PC-3 (cell line): ENCODE results near the gene KRTAP5-10. TPM values are rescaled to one million over a fixed set of nuclear protein-coding genes. Genes with fewer than 3 reads are reported as not detected.
A peak's percentile ranks its signal among the peaks of the same experiment; 100 is the strongest.
"Not testable (repeated sequence)": the region's sequence is repeated elsewhere in the genome, so short reads cannot be mapped to it uniquely, and the experiment has no call there.

Source experiments
- ATAC-seq: fragments of 200-7000 bp; cut with Tn5 transposase; 2 replicates; pipeline ENCODE4 v1.9.1; 2020; ENCODE audit warnings: mild to moderate bottlenecking, moderate library complexity
- BruUV-seq: library from RNA; stranded (reverse); fragments of 400-500 nt; replicated peaks from 2 replicates; lab custom pipeline; 2021; lab: Mats Ljungman, UMichigan
- CTCF ChIA-PET: fragments of 300-600 bp; sonication (Branson Sonifier 250); formaldehyde crosslinking; loops from one replicate; lab custom pipeline; 2022; ENCODE audit warnings: antibody characterized with exemption; lab: Charles Lee
- POLR2A ChIA-PET: fragments of 300-600 bp; sonication (Branson Sonifier 250); formaldehyde crosslinking; loops from one replicate; lab custom pipeline; 2022; ENCODE audit warnings: antibody characterized with exemption; ENCODE audit not compliant: unreplicated experiment; lab: Charles Lee
- DNase-seq: peaks from one replicate; pipeline ENCODE4 v3.0.0-alpha.2; 2015
- H2AFZ ChIP-seq: fragments of 300-600 bp; sonication (generic); 2 replicates; pipeline ENCODE4 v1.6.0; 2016; ENCODE audit warnings: antibody characterized with exemption, low read length
- H3F3A ChIP-seq: fragments of 300-600 bp; sonication (generic); one replicate; pipeline ENCODE4 v1.6.0; 2017; ENCODE audit warnings: antibody characterized with exemption, low read length, control low read depth, mild to moderate bottlenecking; ENCODE audit not compliant: unreplicated experiment
- H3K27ac ChIP-seq: fragments of 300-600 bp; sonication (generic); 2 replicates; pipeline ENCODE4 v1.5.1; 2016; ENCODE audit warnings: mild to moderate bottlenecking, low read length
- H3K27me3 ChIP-seq: fragments of 300-600 bp; sonication (generic); 2 replicates; pipeline ENCODE4 v1.6.1; 2016; ENCODE audit warnings: low read length, mixed read lengths
- H3K36me3 ChIP-seq: fragments of 300-600 bp; sonication (generic); 2 replicates; pipeline ENCODE4 v1.6.1; 2016; ENCODE audit warnings: low read depth, mixed run types, low read length, mixed read lengths
- H3K4me1 ChIP-seq: fragments of 300-600 bp; sonication (generic); 2 replicates; pipeline ENCODE4 v1.5.1; 2016; ENCODE audit warnings: low read length; ENCODE audit not compliant: insufficient read depth
- H3K4me2 ChIP-seq: fragments of 300-600 bp; sonication (generic); 2 replicates; pipeline ENCODE4 v1.6.0; 2016; ENCODE audit warnings: low read length
- H3K4me3 ChIP-seq: fragments of 300-600 bp; sonication (generic); 2 replicates; pipeline ENCODE4 v1.5.1; 2016; ENCODE audit warnings: mild to moderate bottlenecking, low read length, mixed read lengths
- H3K79me2 ChIP-seq: fragments of 300-600 bp; sonication (generic); 2 replicates; pipeline ENCODE4 v1.6.1; 2017; ENCODE audit warnings: low read length, mixed read lengths
- H3K9ac ChIP-seq: fragments of 300-600 bp; sonication (generic); 2 replicates; pipeline ENCODE4 v1.6.0; 2016; ENCODE audit warnings: mild to moderate bottlenecking, low read length
- H3K9me2 ChIP-seq: fragments of 300-600 bp; sonication (generic); replicated peaks from 2 replicates; pipeline ENCODE4 v1.6.1; 2016; ENCODE audit warnings: mixed run types, low read length, mixed read lengths
- H3K9me3 ChIP-seq: fragments of 300-600 bp; sonication (generic); 2 replicates; pipeline ENCODE4 v1.6.1; 2016; ENCODE audit warnings: low read length, mixed read lengths
- H4K20me1 ChIP-seq: fragments of 300-600 bp; sonication (generic); 2 replicates; pipeline ENCODE4 v1.6.1; 2016; ENCODE audit warnings: low read length, mixed read lengths
- EZH2 ChIP-seq: fragments of 300-600 bp; sonication (generic); IDR thresholded peaks from one replicate; pipeline ENCODE4 v1.6.1; 2017; ENCODE audit warnings: antibody characterized with exemption, mild to moderate bottlenecking, low read length; ENCODE audit not compliant: unreplicated experiment
- EZH2phosphoT487 ChIP-seq: fragments of 300-600 bp; sonication (generic); IDR thresholded peaks from 2 replicates; pipeline ENCODE4 v1.6.1; 2018; ENCODE audit warnings: mild to moderate bottlenecking, antibody characterized with exemption, low read length, borderline replicate concordance
- intact Hi-C: fragments of 100-400 bp; cut with micrococcal nuclease; formaldehyde crosslinking; loops from 2 replicates; pipeline ENCODE4 v1.9.0; 2023
- total RNA-seq: library from RNA; depleted of rRNA; stranded (reverse); fragments of >200 nt; gene quantifications from 2 replicates; pipeline ENCODE4 v1.2.3, GENCODE V29; 2014
- TF ChIP-seq, protein P1 (sequence below): fragments of 300-600 bp; sonication (generic); conservative IDR thresholded peaks from 2 replicates; pipeline ENCODE4 v1.5.1; 2017; ENCODE audit warnings: antibody characterized with exemption, low read depth, mild to moderate bottlenecking, low read length

Gene KRTAP5-10
- total RNA-seq, 1 experiment from 2014 or later = not detected

DNA sequence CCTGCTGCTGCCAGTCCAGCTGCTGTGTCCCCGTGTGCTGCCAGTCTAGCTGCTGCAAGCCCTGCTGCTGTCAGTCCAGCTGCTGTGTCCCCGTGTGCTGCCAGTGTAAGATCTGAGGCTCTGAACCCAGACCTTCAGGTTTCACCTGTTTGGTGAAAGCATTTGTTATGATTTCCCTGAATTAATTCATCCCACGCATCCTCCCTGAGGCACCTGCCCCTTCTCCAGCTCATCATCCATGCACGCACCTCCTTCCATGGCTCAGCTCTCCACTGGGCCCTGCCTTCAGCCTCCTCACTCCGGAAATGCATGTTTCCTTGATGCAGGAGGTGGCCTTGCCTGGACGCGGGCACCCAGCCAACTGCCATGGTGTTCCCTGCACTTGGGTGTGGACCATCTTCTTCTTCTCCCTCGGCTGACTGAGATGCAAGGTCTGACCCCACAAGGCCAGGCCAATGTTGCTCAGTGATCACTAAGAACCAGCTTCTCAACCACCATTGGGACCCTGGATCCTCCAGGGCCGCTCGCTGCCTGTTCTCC lies 788 bp downstream of the KRTAP5-10 start:
- Histone ChIP-seq H4K20me1 (no peaks in the 10 kb centered on the region), H3K9me3 (no peaks in the 10 kb centered on the region), H3K4me2 (no peak overlapping the region), H3K79me2 (no peaks in the 10 kb centered on the region), H3K9me2 (no peaks in the 10 kb centered on the region), H3K4me1 (peaks cover 28% of the 10 kb centered on the region), H3F3A (no peaks in the 10 kb centered on the region), H3K4me3 (no peak overlapping the region), H3K27ac (no peak overlapping the region), H3K27me3 (no peaks in the 10 kb centered on the region), H3K9ac (no peak overlapping the region), H2AFZ (no peak overlapping the region), H3K36me3 (no peaks in the 10 kb centered on the region)
- intact Hi-C loops = no loop called here
- BruUV-seq = no TSS peak
- POLR2A ChIA-PET = no interaction called here
- TF ChIP-seq EZH2 = no peak
- TF ChIP-seq, protein P1, sequence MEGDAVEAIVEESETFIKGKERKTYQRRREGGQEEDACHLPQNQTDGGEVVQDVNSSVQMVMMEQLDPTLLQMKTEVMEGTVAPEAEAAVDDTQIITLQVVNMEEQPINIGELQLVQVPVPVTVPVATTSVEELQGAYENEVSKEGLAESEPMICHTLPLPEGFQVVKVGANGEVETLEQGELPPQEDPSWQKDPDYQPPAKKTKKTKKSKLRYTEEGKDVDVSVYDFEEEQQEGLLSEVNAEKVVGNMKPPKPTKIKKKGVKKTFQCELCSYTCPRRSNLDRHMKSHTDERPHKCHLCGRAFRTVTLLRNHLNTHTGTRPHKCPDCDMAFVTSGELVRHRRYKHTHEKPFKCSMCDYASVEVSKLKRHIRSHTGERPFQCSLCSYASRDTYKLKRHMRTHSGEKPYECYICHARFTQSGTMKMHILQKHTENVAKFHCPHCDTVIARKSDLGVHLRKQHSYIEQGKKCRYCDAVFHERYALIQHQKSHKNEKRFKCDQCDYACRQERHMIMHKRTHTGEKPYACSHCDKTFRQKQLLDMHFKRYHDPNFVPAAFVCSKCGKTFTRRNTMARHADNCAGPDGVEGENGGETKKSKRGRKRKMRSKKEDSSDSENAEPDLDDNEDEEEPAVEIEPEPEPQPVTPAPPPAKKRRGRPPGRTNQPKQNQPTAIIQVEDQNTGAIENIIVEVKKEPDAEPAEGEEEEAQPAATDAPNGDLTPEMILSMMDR = no peak
- TF ChIP-seq EZH2phosphoT487 = no peak
- ATAC-seq = no peak
- peak; percentile 45 for DNase-seq
- CTCF ChIA-PET = no interaction called here

DNA sequence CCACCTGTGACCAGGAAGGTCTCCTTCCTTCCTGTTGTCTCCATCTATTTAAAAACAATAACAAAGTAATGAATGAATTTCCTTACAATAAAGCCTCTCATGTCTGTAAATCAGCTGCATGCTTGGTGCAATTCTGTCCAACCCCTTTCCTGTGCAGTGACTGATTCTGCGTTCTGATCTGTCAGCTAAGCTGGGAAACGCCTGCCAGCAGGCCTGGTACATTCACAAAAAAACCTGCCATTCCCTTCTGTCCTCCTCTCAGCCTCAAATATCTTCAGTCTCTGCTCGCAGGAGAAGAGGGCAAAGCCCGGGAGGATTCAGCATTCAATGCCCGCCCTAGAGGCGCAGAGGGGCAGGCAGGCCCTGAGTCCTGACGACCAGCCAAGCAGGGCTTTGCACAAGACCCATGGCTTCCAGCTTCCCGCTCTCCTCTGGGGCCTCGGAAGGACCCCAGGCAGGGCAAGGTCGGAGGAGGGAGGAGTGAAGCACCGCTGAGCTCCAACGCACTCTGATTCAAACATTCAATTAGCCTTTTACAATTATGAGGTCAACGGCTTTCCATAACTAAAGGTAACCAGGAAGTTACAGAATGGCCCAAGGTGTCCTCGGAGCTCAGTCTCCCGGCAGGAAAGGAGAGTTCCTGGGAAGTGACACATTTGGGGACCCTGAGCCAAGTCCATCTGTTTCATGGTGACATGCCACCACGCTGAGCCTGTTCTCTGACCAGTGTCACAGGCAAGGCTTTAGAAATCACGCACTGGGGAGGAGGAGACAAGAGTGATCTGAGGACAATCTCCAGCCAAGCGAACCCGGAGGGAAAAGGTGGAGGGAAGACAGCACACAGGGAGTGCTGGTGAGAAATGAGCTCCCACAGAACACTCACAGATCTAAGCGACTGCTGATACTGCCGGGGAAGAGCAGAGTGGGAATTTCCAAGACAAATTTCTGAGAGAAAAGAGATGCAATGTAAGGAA lies 1.6 kb downstream of the KRTAP5-10 start:
- ATAC-seq, H3K36me3 ChIP-seq, BruUV-seq, H3K9me3 ChIP-seq, H3K27me3 ChIP-seq, H3K4me3 ChIP-seq, H3K9me2 ChIP-seq, H3K9ac ChIP-seq, H3K79me2 ChIP-seq, H3K4me2 ChIP-seq, DNase-seq, intact Hi-C loops, H2AFZ ChIP-seq, H4K20me1 ChIP-seq, H3F3A ChIP-seq, H3K27ac ChIP-seq, CTCF ChIA-PET: not testable (repeated sequence)
- POLR2A ChIA-PET = interaction anchor here (0.6 kb wide), 1 partner anchor 14 kb away, joined by 6 read pairs; no protein-coding TSS in a partner anchor
- H3K4me1 ChIP-seq = peaks cover 24% of the 10 kb centered on the region

DNA sequence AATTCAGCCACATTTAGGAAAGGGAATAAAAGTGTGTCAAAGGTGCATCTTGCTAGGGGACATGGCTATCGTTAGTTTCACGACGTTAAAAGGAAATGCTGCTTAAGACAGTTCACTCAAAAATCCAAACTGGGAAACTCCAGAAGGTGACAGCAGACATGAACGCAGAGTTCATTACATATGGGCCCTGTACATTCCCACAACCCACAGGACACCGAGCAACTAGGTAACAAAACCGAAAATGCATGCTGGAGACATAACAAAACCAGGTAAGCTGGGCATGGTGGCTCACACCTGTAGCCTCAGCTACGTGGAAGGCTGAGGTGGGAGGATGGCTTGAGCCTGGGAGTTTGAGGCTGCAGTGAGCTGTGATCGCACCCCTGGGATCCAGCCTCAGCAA lies 2.3 kb downstream of the KRTAP5-10 start:
- H3K4me2 ChIP-seq, H2AFZ ChIP-seq, H4K20me1 ChIP-seq, H3K27me3 ChIP-seq, DNase-seq, ATAC-seq, H3K4me3 ChIP-seq, BruUV-seq, H3F3A ChIP-seq, H3K9ac ChIP-seq, H3K9me3 ChIP-seq, H3K27ac ChIP-seq, H3K79me2 ChIP-seq, H3K9me2 ChIP-seq, CTCF ChIA-PET, H3K36me3 ChIP-seq, intact Hi-C loops: not testable (repeated sequence)
- peaks cover 17% of the 10 kb centered on the region for H3K4me1 ChIP-seq
- POLR2A ChIA-PET = interaction anchor here (0.6 kb wide), 1 partner anchor 15 kb away, joined by 6 read pairs; no protein-coding TSS in a partner anchor
- TF ChIP-seq, protein P1 = 0 out of 2 replicates have a peak, but pooled peaks have one; percentile 21
